PC-3 (cell line): ENCODE data around the gene SCAP.

Experiments
- CTCF ChIP-seq: fragments of 300-600 bp; sonication (generic); conservative IDR thresholded peaks from 2 replicates; pipeline ENCODE4 v1.5.1; 2017; ENCODE audit warnings: antibody characterized with exemption, low read depth, mild to moderate bottlenecking, low read length
- EZH2 ChIP-seq: fragments of 300-600 bp; sonication (generic); IDR thresholded peaks from one replicate; pipeline ENCODE4 v1.6.1; 2017; ENCODE audit warnings: antibody characterized with exemption, mild to moderate bottlenecking, low read length; ENCODE audit not compliant: unreplicated experiment
- EZH2phosphoT487 ChIP-seq: fragments of 300-600 bp; sonication (generic); IDR thresholded peaks from 2 replicates; pipeline ENCODE4 v1.6.1; 2018; ENCODE audit warnings: mild to moderate bottlenecking, antibody characterized with exemption, low read length, borderline replicate concordance

GRCh38 chr3:47407237-47407636 lies 68.5 kb downstream of the SCAP start:
- no peak for TF ChIP-seq CTCF
- no peak for TF ChIP-seq EZH2
- no peak for TF ChIP-seq EZH2phosphoT487
